NCI-H748 treated with DMSO at 0.1 percent for 48 hours (cell line): ENCODE results near the gene CHKA.
A peak's percentile ranks its signal among the peaks of the same experiment; 100 is the strongest.

Experiments used
- DNase-seq: peaks from one replicate; lab custom pipeline; 2025; lab: John Stamatoyannopoulos, UW

CHKA gene

DNA sequence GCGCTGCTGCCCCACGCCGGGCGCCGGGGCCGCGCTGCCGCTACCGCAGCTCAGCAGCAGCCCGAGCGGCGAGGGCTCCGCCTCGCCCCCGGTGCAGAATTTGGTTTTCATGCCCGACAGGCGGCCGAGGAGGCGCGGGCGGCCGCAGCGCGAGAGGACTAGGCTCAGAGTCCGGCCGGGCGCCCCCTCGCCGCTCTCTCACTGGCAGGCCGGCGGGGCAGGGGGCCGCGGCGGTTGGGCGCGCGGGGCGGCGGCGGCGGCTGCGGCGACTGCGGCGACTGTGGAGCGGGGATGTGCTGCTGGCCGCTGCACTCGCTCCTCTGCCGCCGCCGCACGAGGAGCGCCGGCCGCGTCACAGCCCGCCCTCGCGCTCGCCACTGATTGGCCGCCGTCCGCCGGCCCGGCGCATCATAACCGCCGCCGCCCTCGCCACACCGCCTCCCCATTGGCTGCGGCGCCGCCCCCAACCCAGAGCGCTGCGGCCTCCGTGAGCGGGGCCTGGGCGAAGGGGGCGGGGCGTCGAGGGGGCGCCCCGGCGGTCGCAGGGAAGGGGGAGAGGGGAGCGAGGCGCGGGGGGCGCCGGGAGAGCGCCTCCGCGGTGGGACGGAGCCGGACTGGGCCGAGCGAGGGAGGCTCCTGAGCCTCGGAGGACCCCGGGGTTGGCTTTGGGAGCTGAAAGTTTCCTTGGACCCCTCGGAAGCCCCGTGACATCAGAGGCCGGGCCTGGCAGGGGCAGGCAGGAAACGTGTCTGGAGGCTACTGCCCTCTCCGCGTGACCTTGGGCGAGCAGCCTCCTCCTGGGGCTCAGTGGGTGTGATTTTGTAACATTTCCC, at the start of gene CHKA:
Gene CHKA, minus strand, starts transcription at position 322 of the 833 bp plus-strand sequence. Its CDS starts 211 bp downstream, at position 111.
- peak; percentile 79 for DNase-seq

DNA sequence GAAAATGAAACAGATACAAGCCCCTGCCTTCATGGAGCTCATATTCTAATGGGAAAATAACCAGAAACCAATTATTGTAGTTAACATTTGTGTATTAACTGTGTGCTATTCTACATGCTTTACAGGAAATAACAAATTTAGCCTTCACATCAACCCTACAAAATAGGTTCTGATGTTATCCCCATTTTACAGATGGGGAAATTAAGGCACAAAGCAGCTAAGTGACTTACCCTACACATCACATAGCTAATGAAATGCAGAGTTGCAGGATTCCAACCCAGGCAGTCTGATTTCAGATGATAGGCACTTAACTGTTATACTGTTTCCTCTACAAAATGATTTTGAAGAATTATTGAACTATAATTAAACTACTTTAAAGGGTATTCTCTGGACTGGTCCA, 48.3 kb upstream of the CHKA start:
- DNase-seq, result no peak

DNA sequence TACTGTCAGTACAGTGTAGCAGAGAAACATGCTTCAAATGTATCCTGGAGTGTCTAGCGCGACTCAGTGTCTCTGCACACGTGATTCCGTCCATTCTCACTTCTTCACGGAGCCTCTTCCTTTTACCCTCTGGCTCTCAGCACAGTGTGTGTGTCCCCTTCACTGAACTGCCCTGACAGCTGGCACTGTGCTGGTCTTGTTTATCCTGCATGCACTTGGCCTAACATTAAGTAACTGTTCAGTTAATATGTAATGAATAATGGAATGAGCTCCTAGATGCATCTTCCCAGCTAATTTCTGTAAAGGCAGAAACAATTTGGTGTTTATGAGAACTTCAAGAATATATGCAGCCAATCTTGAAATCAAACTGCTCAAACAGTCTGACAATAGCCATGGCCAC, 47.5 kb upstream of the CHKA start:
- no peak for DNase-seq

DNA sequence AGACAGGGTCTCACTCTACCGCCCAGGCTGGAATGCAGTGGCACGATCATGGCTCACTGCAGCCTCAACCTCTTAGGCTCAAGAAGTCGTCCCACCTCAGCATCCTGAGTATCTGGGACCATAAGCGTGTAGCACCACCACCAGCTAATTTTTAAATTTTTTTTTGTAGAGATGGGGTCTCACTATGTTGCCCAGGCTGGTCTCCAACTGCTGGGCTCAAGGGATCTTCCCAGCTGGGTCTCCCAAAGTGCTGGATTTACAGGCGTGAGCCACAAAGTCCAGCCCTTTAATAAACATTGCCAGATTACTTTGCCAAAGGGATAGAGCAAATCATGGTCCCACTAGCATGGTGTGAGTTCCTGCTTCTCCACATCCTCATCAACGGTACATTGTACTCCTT, 46.3 kb upstream of the CHKA start:
- no peak for DNase-seq

DNA sequence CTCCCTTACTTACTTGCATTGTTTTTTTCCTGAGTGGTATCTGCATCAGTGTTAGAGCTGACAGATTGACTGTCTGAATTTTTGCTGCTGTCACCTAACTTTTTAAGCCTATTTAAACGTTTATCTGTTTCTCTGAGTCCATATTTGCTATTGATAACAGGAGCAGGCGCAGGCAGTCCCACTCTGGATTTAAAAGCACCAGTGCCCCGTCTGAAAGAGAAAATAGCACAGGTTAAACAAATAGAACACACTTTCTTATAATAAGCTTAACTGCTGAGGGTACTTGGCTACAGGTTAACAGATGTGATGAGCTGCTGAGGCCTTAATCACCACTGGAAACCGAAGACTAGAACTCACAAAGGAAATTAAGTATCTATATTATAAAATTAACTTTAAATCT, 45.8 kb upstream of the CHKA start:
- no peak for DNase-seq

DNA sequence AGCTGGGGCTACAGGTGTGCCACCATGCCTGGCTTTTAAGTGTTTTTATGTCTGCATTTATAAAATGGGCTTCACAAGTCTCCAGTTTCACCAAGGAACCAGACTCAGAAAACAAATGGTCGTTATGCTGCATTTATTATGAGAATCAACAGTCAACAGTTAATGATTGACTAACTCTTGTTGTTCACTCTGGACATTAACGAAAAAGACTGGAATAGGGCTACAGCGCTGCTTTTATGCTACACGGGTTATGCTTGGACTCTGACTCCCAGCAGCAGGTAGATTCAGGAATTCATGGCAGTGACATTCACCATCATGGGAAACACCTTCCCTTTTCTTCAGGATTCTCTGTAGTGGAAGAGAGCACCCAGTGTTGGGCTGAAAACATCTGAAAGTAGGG, 44.4 kb upstream of the CHKA start:
- DNase-seq, result no peak

DNA sequence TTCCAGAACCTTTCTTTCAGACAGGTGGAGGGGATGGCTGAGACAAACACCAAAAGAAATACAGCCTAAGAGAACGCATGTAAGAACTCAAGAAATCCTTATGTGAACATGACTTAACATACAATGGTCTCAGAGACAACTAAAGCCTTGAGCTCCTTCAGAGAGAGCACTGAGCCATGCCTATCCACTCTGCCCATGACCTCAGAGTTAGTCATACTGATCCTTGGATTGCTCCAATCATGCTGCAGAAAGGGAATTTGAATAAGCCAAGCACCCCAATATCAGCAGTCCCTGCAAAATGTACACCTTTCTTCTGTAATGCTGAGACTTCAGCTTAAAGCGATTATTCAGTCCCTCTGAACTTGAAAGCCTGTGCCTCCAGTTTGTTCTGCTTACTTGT, 43.2 kb upstream of the CHKA start:
- no peak for DNase-seq

DNA sequence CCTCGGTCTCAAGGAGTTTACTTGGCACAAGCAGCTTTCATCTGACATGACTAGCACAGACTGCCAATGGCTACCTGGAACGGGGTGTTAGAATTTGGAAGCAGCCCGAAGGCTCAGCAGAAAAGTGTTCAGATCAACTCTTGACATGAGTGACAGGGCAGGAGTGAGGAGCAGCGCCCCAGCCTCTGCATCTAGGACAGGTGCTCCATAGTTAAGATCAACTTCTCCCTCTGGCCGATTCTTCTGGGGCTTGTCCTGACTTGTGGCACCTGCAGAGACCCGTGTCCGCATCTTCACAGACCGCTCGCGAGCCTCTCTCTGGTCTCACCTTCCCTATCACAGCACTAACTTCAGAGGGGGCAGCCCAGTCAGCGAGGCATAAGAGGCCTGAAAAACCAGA, 42.5 kb upstream of the CHKA start:
- DNase-seq, result no peak

DNA sequence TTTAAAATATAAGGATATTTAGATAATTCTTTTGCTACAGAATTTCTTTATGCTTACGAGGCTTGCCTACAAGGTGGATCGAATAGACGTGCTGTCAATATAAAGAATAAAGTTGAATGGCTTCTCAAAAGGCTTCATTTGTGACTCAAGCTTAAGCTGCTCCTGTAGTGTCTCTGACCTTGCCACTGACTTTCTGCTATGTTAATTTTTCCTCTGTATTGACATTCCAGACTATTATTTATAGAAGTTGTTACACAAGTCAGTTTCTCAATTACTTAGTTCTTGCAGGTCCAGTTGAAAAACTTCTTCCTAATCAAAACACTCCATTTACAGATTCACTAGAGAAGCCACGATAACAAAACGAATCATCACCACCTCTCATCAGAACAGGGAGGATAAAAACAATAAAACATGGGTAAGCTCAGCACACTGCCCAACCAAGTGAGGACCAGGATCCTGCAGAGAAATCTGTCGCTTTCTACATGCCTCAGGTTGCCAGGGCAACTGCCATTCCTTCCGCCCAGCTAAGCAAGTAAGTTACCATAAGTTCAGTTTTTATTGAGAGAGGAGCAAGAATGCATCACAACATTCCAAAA, 39.0 kb upstream of the CHKA start:
- DNase-seq, result no peak

DNA sequence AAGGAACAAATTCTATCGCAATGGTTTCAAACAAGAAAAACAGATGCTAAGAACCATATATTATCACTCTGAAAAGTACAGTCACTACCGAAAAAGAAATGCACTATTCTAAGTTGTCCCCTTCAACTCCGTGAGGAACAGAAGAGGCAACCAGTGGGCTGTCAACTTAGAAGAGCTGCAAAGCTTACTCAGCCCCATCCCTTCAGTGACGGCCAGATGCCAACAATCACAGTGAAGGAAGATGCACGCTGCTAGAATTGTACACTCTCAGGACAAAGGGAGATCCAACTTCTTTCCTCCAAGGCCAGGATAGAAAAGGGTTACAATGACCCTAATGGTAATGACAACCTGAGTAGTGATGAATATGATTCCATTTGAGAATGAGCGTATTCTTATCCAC, 38.5 kb upstream of the CHKA start:
- no peak for DNase-seq

DNA sequence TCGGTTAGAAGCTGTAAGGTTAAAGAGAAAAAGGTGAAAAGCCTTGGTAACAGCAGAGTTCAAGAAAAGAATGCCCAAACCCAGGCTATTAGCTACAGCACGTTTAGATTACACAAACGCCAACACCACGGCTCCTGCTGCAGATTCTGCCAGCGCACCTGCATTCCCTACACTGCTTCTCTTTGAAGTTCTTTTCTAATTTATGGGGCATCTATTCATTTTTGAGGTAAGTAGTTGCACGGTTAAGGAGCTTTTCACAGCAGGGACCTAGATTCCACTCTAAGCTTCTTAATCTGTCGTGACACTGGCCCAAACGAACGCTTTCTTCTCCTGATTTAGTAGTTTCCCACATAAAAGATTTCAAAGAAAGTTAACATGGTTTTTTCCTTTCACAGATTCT, 38.0 kb upstream of the CHKA start:
- DNase-seq, result no peak

DNA sequence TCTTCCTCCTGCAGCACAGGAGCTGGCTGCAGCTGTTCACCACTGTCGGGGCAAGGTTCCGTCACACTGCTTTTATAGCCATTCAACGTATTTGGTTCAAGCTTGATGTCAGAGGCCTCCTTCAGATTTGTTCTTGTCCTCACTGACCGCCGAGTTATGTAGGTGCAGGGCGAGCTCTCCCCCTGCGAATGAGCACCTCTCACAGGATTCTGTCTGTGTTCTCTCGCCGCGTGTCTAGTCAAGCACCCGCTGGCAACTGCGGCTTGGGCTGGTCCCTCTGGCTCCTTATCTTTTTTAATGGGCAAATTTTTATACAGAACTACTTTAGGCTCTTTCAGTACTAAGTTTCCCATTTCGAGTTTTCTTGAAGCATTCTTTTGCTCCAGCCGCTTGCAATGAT, 37.4 kb upstream of the CHKA start:
- no peak for DNase-seq

DNA sequence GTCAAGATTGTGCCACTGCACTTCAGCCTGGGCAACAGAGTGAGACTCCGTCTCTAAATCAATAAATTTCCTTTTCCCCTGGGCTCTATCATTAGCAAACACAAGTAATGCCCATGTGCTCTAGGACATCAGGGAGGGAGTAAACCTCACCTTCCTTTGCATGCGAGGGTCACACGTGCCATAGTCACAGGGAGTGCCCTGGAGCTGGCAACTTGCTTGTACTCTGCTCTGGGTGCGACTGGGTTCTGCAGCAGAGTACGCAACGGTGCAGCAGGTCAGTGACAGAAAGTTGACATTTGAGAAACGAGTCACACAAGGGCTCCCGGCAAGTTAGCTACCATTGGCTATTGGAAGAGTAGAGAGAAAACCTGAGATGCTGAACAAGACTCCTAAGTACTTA, 32.6 kb upstream of the CHKA start:
- no peak for DNase-seq

DNA sequence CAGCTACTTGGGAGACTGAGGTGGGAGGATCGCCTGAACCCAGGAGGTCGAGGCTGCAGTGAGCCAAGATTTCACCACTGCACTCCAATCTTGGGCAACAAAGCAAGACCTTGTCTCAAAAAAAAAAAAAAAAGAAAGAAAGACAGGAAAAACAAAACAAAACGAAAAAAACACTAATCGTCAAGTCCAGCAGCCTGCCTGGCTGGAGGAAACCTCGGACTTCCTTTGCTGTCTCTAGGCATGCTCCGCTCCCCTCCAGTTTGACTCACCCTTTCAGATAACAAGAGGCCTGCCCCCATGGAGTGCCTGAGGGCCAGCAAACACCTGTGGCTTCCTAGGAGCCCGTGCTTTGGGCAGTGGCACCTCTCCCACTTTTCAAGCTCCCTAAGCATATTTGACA, 28.8 kb upstream of the CHKA start:
- no peak for DNase-seq

DNA sequence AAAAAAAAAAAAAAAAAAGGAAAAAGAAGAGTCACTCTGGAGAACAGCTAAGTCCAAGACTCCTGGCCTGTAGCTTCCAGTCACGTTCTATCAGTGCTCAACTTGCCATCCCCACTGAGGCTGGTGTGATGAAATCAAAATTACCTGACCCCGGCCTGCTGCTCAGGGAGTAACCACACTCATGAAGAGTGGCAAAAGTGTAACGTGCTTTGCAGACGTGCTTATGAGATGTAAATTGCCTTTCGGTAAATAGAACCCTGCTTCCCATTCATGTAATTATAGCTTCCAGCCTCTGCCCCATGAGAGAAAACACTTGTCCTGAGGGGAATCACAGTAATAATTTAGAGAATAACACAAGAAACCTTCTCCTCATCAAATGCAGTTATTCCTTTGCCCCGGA, 28.2 kb upstream of the CHKA start:
- peak; percentile 63 for DNase-seq

DNA sequence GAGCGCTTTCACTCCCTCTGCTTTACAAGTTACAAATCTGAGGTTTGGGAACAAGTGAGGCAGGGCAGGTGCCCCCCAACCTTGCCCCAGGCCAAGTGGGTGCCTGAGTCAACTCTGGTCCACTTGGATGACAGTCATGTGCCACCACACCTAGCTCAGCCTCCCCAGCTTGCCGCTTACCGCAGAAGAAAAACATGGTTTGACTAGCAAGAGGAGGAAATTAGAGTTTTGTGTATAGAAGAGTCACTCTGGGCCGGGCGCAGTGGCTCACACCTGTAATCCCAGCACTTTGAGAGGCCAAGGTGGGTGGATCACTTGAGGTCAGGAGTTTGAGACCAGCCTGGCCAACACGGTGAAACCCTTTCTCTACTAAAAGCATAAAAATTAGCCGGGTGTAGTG, 27.7 kb upstream of the CHKA start:
- no peak for DNase-seq

DNA sequence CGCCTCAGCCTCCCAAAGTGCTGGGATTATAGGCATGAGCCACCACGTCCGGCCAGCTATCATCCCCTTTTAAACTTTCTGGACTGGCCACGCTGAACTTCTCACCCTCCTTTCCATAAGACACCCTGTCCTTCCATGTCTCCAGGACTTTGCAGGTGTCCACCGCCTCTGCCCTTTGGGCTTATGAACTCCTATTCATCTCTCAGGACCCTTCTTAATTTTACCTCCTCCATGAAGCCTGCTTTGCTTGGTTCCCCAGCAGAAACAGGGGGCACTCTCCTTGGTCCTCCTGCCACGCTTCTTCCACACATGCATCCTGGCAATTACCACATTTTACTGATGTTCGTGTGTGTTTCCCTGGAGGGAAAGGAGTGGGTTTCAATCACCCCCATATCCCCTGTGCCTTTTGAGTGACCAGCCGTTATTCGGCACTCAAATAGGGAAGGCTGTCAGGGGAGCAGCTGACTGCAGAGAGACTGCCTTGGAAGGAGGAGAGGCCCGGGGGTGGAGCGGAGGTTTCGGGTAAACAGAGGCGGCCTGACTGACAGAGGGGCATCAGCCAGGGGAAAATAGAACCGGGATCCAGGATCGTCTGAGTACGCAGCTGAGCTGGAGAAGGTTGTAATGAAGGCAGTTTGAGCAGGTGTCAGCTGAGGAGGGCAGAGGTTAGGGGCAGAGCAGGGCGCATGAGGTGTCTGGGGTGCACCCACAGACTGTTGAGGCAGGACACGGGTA, 27.1 kb upstream of the CHKA start:
- DNase-seq, result no peak

DNA sequence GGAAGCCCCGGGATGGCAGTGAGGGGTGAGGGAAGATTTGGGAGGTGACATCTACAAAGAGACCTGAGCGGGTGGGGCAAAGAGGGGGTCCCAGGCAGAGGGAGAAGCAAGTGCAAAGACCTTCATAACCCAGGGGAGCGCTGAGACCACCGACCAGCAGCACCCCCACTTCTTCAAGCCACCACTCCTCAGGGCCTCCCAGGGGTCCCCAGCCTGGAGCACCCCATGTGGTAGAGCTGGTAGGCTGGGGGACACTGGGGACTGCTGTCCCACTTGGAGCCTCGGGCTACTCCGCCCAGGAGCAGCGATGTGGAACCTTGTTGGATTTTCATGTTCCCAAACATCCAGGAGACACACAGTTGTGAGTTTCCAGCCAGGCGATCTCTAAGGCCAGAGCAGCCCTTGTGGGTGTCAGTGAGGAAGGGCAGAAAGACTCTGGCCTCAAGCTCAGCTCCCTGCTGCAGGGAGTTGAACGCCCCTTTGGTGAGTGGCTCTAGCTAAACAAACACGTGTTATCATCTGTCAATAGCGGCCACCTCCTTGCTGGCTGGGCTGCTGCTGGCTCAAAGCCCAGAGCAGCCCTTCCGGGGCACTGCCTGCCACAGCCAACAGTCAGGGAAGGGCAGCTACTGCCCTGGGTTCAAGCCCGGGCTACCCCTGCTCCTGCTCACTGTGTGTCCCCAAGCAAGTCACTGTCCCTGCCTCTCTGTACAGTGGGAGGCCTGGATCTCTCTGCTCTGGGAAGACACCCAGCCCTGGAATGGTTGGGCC, 25.7 kb upstream of the CHKA start:
- peak; percentile 54 for DNase-seq

DNA sequence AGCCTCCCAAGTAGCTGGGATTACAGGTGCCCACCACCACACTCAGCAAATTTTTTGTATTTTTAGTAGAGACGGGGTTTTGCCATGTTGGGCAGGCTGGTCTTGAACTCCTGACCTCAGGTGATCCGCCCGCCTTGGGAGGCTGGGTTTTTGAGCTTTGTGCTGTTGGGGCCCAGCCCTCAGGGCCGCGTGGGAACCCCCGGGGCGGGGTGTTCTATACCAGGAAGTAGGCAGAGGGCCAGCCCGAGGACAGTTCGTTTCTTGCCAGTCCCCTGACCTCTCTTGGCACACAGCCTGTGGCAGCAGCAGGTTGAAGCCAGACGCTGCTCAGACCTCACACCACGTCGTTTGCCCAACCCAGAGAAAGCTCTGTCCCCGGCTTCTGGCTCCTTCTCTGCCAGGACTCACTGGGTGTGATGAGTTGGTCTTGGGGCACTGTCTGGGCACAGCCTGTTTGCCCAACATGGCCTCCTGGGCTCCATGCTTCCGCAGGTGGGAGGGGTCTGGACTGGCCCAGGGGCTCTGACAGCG, 24.9 kb upstream of the CHKA start:
- no peak for DNase-seq

DNA sequence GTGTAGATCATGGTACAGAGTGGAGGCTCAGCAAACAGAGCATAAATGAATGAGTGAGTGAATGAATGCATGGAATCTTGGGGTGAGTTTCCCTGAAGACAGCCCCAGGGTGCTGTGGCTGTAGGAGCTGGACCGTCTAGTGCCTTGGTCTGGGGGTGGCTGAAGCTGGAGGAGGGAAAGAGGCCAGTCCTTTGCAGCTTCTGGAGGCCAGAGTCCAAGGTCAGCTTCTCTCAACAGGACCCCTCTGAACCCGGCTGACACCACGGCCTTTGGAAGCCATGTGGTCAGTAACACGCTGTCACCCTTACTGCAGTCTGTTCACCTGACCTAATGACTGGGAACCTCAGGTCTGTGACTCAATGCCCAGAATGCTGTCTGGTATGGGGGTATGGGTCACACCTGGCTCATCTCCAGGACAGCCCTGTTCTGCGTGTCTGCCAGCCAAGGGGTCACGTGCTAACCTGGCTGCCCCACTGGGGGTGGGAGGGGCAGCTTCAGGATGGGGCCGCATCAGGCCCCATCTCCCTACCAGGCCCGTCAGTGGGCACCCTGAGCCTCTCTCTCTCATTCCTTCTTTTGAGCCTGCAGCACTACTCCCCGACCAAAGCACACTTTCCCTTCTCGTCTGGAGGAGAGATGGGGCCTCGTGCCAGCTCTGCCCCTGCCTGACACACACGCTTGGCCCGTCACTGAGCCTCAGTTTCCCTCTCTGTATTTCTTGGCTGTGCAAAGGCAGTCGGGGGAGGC, 24.1 kb upstream of the CHKA start:
- no peak for DNase-seq

DNA sequence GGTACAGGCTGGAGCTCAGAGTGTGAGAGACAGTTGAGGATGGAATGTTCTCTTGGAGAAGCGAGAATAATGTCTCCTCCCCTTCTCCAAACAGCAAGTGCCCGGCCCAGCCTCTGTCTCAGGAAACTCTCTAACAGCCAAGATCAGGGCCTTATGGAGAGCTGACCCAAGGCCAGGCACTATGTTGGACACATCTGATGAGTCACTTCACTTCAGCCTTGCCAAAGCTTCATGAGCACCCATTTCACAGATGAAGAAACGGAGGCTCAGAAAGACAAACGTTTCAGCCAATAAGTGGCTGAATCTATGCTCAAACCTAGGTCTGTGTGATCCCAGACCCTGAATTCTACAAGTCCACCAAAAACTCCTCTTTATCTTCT, 22.1 kb upstream of the CHKA start:
- no peak for DNase-seq
